HEK293 (cell line): ENCODE measurements around the gene PRAMEF9.

Experiments used
- BCL11A ChIP-seq: fragments of 450-650 bp; formaldehyde crosslinking; IDR thresholded peaks from 2 replicates; pipeline ENCODE4 v1.5.1; 2016; ENCODE audit warnings: low read depth, missing biosample characterization, missing genetic modification characterization
- CTCF ChIP-seq: fragments of 450-650 bp; formaldehyde crosslinking; IDR thresholded peaks from 2 replicates; pipeline ENCODE4 v1.5.1; 2016; ENCODE audit warnings: missing biosample characterization, missing genetic modification characterization

GRCh38 chr1:13224480-13225060 lies 52.9 kb downstream of the PRAMEF9 start:
- TF ChIP-seq CTCF (tag by site-specific recombination) (no peak), BCL11A (tag by site-specific recombination) (no peak)
